Right kidney (tissue), 1 donor: Measurements from ENCODE around the gene PCGF3.

ENCODE experiments used
- DNase-seq: peaks from one replicate; pipeline ENCODE4 v3.0.0-alpha.2; 2016

Gene PCGF3

GRCh38 chr4:781493-782216 is 76.0 kb downstream of the PCGF3 start:
- peak; percentile 98 for DNase-seq

DNA sequence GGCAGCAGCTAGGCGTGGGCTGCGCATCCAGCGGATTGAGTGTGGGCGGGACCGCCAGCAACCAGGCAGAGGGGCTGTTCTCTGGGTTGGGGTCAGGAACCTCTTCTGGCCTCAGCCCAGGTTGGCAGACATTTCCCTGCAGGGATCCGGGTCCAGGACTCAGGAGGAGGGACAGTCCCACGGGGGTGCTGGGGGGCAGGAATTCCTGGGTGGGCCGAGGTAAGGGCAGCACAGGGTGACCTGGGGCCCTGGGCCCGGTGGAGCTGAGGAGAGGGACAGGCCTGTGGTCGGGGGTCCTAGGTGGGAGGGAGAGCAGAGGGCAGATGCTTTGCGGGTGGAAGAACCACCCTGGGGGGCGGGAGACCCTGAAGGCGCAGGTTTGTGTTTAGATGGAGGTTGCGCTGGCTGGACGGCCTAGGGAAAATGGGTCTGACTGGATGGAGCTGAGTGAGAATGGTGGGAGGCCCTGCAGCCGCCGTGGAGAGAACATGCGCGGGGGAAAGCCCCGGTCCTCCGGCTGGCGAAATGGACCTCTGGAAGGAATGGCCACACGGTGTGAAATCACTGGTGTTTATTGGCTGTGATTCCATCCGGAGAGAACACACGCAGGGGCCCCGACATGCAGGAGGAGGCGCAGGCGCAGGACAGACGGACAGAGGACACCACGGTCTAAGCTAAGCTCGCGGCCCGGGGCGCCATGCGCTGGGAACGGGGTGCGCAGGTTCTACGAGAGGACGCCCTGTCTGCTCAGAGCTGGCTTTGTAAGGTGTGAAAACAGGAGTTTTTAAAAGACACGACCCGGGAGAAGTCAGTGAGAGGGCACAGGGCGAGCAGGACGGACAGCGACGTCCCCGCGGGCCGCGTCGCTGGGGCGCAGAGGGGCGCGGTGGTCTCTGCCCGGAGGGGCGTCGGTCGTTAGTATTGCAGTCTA is 79.0 kb downstream of the PCGF3 start:
- no peak for DNase-seq

GRCh38 chr4:785332-786073 is 79.9 kb downstream of the PCGF3 start:
- no peak for DNase-seq

DNA sequence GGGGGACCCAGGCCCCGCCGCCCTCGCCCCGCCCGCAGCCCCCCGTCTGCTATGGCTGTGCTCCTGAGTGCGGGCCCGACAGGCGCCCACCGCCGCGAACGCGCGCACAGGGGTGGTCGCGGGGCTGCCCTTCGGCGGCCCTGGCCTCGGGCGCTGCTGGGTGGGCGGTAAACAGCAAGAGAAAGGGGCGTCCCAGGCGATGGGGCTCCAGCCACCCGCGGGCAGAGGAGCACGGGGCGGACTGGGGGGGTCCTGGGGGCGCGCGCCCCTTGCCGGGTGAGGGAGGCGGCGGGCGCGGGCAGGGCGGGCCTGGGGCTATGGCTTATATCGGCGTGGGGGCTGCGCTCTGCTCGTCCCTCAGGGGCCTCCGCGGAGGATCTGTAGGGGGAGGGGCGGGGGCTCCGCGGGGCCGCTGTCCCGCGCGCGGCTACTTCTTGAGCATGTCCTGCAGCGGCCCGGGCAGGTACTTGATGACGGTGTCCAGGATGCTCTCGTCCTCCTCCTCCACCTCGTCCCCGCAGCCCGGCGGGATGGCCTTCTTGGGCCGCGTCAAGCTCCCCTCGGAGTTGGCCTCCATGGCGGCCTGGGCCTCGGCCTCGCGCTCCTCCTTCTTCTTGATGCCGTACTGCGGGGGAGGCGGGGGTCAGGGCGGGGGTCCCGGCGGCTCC is 80.6 kb downstream of the PCGF3 start:
- no peak for DNase-seq

- no peak for DNase-seq
Measured at GRCh38 chr4:786861-787300, 81.2 kb downstream of the PCGF3 start.

- DNase-seq, result no peak
Measured at GRCh38 chr4:787561-787981, 81.9 kb downstream of the PCGF3 start.

DNA sequence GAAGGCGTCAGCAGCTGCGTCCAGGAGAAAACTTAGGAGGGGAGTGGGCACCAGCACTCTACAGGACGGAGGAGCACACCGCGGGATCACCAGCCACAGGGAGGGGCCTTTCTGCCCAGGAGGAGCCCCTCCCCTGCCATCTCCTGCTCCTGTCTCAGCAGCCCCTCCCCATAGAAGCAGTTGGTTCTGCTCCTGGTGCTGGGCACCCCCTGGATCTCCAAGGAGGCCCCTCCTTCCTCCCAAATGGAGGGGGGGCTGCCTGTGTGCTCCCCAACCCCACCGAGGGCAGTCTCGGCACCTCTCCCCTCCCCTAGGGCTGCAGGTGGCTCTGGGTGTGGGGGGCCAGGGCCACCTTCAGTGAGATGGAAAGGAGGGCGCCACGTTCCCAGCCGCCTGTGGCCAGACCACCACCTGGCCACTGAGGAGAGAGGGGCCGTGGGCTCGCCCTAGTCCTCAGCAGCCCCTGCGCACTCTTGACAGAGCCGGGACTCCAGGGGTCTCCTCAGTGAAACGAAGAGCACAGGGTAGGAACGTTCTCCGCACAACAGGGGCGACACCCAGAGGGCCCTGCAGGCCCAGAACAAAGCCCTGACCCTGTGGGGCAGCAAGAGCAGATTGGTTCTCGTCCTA is 82.5 kb downstream of the PCGF3 start:
- DNase-seq, result no peak

- DNase-seq, result no peak
Measured at GRCh38 chr4:788636-789297, 83.1 kb downstream of the PCGF3 start.

- no peak for DNase-seq
Measured at GRCh38 chr4:789571-790465, 84.2 kb downstream of the PCGF3 start.

DNA sequence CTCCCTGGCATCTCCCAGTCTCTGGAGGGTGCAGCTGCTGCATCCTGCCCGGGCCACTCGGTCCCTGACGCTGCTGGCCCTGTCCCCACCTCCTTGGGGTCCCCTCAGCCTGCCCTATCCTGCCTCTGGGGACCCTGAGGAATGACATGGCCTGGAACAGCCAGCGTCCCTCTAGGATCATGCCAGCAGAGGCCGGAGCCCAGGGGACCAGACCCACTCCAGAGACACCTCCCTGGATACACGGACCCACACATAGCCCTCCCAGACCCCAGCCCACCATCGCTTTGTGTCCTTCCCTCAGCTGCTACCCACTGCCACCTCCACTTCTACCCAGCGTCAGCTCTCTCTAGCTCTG is 84.8 kb downstream of the PCGF3 start:
- no peak for DNase-seq

- DNase-seq, result no peak
Measured at GRCh38 chr4:791252-791897, 85.7 kb downstream of the PCGF3 start.

DNA sequence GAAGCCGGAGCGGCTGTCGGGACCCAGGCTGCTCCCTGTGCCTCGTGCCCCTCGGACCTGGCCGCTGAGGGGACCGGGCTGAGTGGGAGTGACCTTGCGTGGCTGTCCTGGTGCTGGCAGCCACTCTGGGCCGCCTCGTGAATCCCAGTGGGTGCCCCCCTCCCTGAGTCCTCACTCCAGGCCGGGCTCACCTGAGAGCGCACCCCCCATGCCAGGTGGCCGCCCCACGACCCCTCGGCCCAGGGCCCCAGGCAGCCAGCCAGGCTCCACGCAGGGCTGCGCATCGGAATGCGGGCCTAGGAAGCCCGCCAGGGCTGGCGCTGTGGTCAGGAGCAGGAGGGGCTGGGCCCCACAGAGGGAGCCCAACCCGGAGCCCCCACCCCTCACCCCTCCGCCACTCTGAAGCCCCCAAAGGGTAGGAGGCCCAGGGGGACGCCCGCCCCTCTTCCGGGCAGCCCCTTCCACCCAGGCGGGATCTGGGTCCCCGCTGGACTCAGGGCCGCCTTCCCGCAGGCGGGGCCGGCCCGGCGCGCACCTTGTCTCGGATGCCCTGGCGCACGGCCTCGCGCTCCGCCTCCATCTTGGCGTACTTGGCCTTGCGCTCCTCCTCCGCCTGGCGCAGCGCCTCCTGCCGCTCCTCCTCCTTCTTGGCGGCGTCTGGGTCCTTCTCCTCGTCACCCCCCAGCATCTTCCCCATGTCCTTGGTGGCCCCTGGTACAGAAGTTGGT is 86.4 kb downstream of the PCGF3 start:
- peak; percentile 64 for DNase-seq

- no peak for DNase-seq
Measured at GRCh38 chr4:792626-793092, 87.0 kb downstream of the PCGF3 start.

GRCh38 chr4:793093-793861 is 87.6 kb downstream of the PCGF3 start:
- DNase-seq, result no peak

DNA sequence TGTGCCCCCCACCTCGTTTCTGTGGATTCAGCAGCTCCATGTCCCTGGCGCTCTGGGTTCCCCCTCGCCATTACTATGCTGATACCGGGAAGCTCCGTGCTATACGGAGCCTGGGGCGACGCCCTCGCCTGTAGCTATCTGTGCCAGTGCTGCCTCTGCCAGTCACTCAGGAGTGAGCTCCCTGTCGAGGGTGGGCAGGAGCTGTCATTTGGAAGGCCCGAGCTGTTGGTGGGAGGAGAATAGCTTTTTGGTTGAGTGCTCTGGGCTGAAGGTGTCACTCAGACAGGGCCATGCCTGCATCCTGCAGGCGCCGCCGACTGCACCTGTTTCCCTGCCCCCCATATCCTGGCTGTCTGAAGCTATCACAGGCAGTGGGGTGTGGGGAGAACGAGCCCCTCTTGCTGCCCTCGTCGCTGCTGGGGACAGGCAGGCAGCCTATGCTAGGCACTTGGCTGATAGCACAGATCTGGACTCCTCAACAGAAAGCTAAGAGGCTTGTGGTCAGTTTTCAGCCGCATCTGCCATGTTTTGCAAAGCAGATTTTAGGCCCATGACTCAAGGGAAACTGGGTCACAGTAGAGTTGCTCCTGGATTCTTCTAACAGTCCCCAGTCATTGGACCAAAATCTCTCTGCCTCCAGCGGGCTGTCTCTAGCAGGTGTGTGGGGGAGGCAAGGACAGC is 88.4 kb downstream of the PCGF3 start:
- DNase-seq, result peak; percentile 29

DNA sequence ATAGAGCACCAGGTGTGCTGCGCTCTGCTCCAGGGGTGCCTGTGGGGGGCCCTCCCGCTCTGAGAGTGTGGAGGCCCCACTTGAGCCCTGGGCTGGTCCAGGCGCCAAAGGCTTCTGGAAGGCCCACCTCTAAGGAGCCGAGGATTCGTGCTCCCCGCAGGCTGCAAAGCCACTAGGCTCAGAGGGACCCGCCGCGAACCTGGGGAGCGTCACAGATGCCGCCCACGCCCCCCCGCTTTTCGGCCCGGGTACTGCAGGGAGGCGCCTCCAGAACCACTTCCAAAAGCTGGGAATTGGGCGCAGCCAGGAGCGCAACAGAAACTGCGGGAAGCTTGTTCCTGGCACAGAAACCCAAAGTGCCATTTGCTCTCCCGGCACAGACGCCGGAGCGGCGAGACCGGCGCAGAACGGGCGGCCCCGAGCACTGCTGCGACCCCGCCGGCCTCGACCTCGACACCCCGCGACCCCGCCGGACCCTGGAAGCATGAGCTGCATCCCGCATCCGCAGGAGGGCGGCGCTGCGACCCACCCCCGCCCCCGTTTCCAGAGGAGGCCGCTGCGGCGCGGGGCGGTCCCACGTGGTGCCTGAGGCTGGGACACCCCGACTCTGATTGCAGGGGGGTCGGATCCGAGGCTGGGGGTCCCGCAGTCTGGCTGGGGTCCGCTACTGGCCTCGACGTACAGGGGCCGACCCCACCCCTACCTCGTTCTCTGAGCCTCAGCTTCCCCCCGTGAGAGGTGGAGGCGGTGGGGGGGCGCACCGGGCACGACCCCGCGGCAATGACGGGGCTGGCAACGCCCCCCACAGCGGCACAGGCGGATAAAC is 89.5 kb downstream of the PCGF3 start:
- DNase-seq, result peak; percentile 26
